IPS-18c (cell line): Measurements from ENCODE around the gene PLAAT4.
"Not testable (repeated sequence)": the region's sequence is repeated elsewhere in the genome, so short reads cannot be mapped to it uniquely, and the experiment has no call there.

ENCODE experiments used
- H3K4me3 ChIP-seq: 2 replicates; pipeline ENCODE4 v1.7.0; 2013; ENCODE audit warnings: low read depth, mild to moderate bottlenecking, low read length, moderate library complexity; ENCODE audit not compliant: insufficient read depth
- H3K9me3 ChIP-seq: one replicate; pipeline ENCODE4 v1.6.1; 2013; ENCODE audit warnings: mild to moderate bottlenecking, low read length, moderate library complexity; ENCODE audit not compliant: control insufficient read depth, insufficient read depth

Gene PLAAT4

GRCh38 chr11:63581224-63581623, 44.6 kb downstream of the PLAAT4 start:
- H3K9me3 ChIP-seq = peaks cover 11% of the 10 kb centered on the region
- H3K4me3 ChIP-seq = not testable (repeated sequence)

DNA sequence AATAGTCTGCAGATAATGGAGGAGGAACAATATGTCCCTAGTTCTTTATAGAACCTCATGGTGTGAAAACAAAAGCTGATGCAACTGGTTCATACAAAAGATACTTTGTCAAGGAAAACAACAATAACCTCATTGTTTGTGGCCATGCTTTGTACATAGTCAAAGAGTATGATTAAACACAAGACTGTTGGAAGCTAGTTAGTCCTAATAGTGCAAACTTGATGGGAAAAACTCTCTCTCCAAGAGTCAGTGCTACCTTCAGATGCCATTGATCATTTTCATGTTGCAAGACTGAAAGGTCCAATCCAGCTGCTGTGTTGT, 46.7 kb downstream of the PLAAT4 start:
- Histone ChIP-seq H3K9me3 (peaks cover 11% of the 10 kb centered on the region), H3K4me3 (no peak overlapping the region)

- H3K4me3 ChIP-seq = no peak overlapping the region
- peaks cover 5% of the 10 kb centered on the region for H3K9me3 ChIP-seq
These were observed 50.0 kb downstream of the PLAAT4 start for GRCh38 chr11:63586451-63587166.

- Histone ChIP-seq H3K9me3 (no peaks in the 10 kb centered on the region), H3K4me3 (no peak overlapping the region)
These were observed 52.4 kb downstream of the PLAAT4 start for GRCh38 chr11:63589000-63589399.

DNA sequence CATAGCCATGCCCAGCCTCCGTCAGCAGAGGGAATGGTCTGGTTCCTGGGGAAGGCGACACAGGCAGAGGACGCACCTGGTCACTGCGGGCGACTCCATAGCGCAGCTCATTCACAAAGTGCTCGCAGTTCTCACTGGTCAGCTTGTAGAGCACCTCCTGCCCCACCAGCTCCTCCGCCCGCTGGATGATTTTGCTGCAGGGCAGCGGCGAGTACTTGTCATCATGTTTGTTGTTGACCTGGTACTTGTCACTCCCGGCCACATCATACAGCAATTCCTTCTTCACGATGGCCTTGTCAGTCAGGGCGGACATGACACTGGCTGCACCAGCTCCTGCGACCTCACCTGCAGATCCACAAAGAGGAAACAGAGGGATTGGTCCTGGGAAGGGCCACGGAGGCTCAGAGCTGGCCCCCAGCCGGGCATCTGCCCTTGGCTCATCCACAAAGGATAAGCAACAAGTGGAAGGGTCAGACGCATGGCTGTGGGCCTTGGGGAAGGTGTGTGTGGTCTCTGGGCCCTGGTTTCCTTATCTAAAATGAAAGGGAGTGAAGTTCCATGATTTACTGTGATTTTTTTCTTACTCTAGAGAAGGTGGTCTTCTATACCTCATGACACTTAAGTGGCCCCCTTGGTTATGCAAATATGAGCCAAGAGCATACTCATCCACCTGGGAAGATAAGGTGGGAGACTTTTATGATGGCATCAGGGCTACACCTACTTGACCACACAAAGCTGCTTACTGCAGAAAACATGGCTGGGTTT, 53.6 kb downstream of the PLAAT4 start:
- H3K9me3 ChIP-seq = no peaks in the 10 kb centered on the region
- no peak overlapping the region for H3K4me3 ChIP-seq

- H3K9me3 ChIP-seq = no peaks in the 10 kb centered on the region
- no peak overlapping the region for H3K4me3 ChIP-seq
These were observed 56.4 kb downstream of the PLAAT4 start for GRCh38 chr11:63592975-63593395.

DNA sequence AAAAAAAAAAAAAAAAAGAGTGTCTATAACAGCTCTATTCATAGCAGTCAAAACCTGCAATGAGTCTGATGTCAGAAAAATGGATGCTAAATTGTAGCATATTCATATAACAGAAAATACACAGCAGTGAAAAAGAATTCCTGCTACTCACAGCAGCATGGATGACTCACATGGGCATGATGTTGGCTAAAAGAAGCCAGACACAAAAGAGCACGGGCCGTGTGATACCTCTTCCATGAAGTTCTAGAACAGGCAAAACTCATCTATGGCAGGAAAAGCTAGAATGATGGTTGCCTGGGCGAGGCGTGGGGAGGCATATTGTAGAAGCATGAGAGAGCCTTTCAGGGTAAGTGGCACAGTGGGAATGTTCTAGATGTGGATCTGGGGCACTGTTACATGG, 58.7 kb downstream of the PLAAT4 start:
- Histone ChIP-seq H3K9me3 (no peaks in the 10 kb centered on the region), H3K4me3 (no peak overlapping the region)
